Limb (tissue), 2 donors: ENCODE data around the gene SLAIN2.

Experiments
- DNase-seq, 2 donors: peaks; one replicate each; pipeline ENCODE4 v3.0.0-alpha.2; 2016; ENCODE audit errors: extremely low spot score in 2 of 2

SLAIN2 gene

GRCh38 chr4:48334236-48334635, 7.1 kb upstream of the SLAIN2 start:
- DNase-seq, result no peak

GRCh38 chr4:48334900-48335384, 6.4 kb upstream of the SLAIN2 start:
- peak in 1 of 2 donors; percentile 5 for DNase-seq

GRCh38 chr4:48336146-48336870, 5.0 kb upstream of the SLAIN2 start:
- DNase-seq, result no peak

- no peak for DNase-seq
Observed at GRCh38 chr4:48337731-48338130, 3.6 kb upstream of the SLAIN2 start.

GRCh38 chr4:48339642-48340041, 1.7 kb upstream of the SLAIN2 start:
- no peak for DNase-seq

- DNase-seq, result peak in 1 of 2 donors; percentile 15
Observed at GRCh38 chr4:48340276-48340964, 909 bp upstream of the SLAIN2 start.

- DNase-seq, result peak; percentile 45 to 84
Observed at GRCh38 chr4:48341776-48342605, 662 bp downstream of the SLAIN2 start.

GRCh38 chr4:48342606-48342880, 1.2 kb downstream of the SLAIN2 start:
- no peak for DNase-seq

- DNase-seq, result no peak
Observed at GRCh38 chr4:48343035-48343434, 1.7 kb downstream of the SLAIN2 start.

- no peak for DNase-seq
Observed at GRCh38 chr4:48343551-48343950, 2.2 kb downstream of the SLAIN2 start.

GRCh38 chr4:48345542-48345941, 4.2 kb downstream of the SLAIN2 start:
- DNase-seq, result no peak

GRCh38 chr4:48346594-48346993, 5.3 kb downstream of the SLAIN2 start:
- DNase-seq, result no peak

- no peak for DNase-seq
Observed at GRCh38 chr4:48347282-48347921, 6.1 kb downstream of the SLAIN2 start.

- DNase-seq, result no peak
Observed at GRCh38 chr4:48350871-48351270, 9.5 kb downstream of the SLAIN2 start.

GRCh38 chr4:48352793-48353192, 11.5 kb downstream of the SLAIN2 start:
- DNase-seq, result no peak

GRCh38 chr4:48356355-48356754, 15.0 kb downstream of the SLAIN2 start:
- no peak for DNase-seq

GRCh38 chr4:48360285-48361011, 19.1 kb downstream of the SLAIN2 start:
- DNase-seq, result no peak

- no peak for DNase-seq
Observed at GRCh38 chr4:48361012-48361400, 19.7 kb downstream of the SLAIN2 start.

- DNase-seq, result no peak
Observed at GRCh38 chr4:48366611-48367010, 25.3 kb downstream of the SLAIN2 start.

GRCh38 chr4:48367016-48367415, 25.7 kb downstream of the SLAIN2 start:
- DNase-seq, result no peak

- DNase-seq, result no peak
Observed at GRCh38 chr4:48368389-48368788, 27.1 kb downstream of the SLAIN2 start.
